Renal cortex interstitium (tissue), 11 donors: Measurements from ENCODE around the gene PCK1. TPM values are rescaled to one million over a fixed set of nuclear protein-coding genes. Genes with fewer than 3 reads are reported as not detected.

Experiments
- DNase-seq, 11 donors: peaks; one replicate each; pipeline ENCODE4 v3.0.0-alpha.2; 2013; ENCODE audit warnings: low read depth in 9 of 11, low spot score in 4 of 11; ENCODE audit errors: extremely low read depth in 1 of 11
- polyA plus RNA-seq, 3 donors: library from polyadenylated mRNA; unstranded; fragments of 120-200 nt; gene quantifications; one replicate each; pipeline ENCODE4 v1.2.1, GENCODE V29; 2013; ENCODE audit not compliant: insufficient read length in 3 of 3

Gene PCK1
- polyA plus RNA-seq, 3 donors = 7.4 to 20.3 (median 12.6) TPM

GRCh38 chr20:57529160-57529585, 31.7 kb upstream of the PCK1 start:
- DNase-seq = no peak

DNA sequence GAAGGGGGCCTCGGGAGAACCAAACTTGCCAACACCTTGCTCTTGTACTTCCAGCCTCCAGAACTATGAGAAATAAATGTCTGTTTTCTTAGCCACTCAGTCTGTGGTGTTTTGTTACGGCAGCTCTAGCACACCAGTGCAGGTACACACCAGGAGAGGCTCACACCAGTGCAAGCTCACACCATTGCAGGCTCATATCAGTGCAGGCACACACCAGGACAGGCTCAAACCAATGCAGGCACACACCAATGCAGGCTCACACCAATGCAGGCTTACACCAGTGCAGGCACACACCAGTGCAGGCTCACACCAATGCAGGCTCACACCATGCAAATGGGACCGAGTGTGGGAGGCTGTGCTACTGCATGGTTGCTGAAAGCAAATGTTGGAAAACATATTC, 31.1 kb upstream of the PCK1 start:
- no peak for DNase-seq

- no peak for DNase-seq
Observed at GRCh38 chr20:57530327-57530981, 30.5 kb upstream of the PCK1 start.

DNA sequence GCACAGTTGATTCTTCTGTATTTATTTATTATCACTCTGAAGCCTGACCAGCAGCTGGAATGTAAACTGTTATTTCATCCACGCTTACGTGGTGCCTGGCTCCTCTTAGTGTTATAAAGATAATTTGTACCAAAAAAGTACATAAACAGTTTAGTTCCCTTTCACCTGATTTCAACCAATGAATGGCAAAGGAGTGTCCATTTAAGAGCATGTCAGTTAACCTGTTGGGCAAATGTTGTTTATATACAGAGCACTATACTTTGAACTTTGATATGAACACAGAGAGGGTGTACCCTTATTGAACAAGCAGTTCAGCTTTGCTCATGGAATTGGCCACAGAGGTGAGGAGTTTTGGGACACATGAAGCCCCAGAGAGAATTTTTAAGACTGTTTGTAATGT, 28.8 kb upstream of the PCK1 start:
- DNase-seq = no peak

DNA sequence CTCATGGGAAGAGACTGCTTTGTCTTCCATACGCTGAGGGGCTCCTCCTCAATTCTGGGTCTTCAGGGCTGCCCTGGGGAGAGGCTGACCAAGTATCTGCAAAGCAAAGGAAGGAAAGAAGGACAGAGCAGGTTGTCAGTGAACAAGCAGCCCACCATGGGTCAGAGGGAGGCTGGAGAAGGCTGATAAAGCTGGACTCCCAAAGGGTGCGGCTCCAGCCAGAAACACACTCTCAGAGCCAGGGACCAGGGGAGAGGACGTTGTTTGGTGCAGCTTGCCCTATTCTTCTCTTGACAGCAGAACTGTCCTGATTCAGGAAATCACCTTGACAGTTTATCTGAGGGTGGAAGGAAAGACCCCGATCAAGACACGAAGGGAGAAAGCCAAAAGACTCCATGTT, 25.6 kb upstream of the PCK1 start:
- DNase-seq = no peak

DNA sequence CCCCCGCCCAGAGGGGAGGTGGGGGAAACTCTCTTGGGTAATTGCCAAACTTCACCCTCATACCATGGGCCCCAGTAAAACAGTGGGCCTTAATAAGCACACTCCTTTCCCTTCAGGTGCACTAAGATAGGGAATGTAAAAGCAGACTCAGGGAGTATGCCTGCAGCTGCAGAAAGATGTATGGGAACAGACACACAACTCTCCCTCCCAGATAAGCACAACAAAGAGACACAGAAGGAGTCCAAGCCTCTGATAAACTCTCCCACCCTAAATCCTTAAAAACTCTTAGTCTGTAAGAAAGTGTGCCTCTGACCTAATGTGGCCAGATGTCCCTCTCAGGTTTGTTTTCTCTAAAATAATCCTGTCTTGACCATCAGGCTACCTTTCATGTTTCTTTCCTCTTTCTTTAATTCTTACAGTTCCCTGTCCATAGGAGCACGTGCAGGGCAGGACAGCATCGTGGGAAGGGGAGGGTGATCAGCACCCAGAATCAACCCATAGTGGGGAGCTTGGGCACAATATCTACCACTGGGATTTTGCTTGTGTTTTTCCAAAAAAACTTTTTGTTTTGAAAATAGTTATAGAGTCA, 24.7 kb upstream of the PCK1 start:
- DNase-seq = no peak

DNA sequence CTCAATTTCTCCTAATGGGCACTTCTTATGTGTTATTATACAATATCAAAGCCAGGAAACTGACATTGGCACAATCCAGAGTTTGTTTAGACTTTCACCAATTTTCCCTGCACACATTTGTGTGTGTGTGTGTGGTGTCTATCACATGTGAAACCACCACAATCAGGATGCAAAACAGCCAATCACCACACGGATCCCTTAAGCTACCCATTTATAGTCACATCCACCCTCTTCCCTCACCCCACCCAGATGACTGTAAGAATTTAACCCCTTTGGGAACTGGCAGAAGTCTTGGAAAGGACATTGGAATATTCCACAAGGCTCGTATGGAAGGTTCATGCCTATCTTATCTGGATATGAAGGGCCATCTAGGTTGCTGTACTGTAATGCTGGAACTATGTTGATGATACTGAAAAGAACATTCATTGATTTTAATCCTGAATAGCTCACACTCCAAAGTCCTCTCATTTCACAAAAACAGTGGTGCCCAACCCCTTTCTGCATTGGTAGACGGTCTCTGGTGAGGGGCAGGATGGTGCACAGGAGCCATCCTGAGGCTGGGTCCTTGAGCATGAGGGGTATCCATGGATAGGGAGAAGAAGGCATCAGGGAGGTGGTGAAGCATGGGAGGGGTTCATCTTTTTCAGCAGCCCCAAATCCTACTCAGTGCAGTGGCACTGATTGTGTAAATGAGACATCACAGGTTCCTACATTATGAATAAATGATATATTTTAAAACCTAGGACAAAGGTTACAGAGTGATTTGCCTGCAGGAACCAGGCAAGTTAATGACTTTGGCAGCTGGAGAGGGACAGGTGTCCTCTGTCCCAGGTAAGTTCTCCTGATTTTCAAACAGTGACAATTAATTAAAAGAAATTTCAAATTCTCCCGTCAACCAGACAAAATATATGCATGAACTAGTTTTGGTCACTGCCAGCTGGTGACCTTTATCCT, 23.9 kb upstream of the PCK1 start:
- no peak for DNase-seq

DNA sequence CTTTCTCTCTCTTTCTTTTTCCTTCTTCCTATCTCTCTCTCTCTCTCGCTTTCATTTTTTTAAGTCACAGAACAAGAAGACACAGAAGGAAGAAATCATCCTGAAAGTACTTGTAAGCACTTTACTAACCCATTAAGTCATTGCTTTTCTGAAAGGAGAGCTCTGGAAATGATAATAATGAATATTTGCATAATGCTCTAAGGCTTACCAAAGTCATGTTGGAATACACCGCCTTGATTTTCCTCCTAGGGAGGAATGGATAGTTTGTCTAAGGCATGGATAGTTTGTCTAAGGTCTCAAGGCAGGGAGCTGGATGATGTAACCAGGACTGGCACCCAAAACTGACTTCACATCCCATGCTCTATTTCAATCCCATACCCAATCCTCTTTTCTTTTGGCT, 23.1 kb upstream of the PCK1 start:
- DNase-seq = no peak

- no peak for DNase-seq
Observed at GRCh38 chr20:57539889-57540288, 21.0 kb upstream of the PCK1 start.

DNA sequence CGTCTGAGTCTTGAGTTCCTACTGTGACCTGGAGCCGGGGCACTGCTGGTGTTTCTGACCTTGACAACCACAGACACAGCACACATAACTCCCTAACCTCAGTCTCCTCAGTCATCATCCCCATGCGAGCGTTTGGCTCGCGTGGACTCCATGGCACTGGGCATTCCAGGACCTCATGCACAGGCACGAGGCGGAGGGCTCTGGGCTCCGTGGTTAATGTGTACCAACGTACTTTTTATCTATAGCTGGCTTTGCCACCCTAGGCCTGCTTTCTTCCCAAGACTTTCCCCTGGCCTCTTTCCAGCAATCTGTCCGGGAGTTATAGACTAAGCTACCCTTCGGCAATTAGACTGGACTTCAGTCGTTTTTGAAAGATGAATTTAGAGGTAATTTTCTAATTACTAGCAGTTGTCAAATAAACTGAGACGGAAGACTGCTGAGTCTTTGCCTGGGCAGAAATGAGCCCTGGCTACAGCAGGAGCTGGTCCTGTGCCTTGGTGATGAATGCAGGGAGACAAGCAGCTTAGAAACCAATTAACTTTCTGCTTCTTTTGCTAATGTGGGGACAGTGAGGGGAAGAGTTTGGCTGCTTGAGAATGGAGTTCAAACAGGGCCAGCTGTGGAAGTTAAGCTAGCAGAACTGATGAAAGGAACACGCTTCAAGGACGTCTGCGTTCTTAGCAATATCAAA, 19.9 kb upstream of the PCK1 start:
- no peak for DNase-seq

- DNase-seq = no peak
Observed at GRCh38 chr20:57543754-57544153, 17.2 kb upstream of the PCK1 start.

GRCh38 chr20:57544838-57545564, 15.9 kb upstream of the PCK1 start:
- DNase-seq = no peak

DNA sequence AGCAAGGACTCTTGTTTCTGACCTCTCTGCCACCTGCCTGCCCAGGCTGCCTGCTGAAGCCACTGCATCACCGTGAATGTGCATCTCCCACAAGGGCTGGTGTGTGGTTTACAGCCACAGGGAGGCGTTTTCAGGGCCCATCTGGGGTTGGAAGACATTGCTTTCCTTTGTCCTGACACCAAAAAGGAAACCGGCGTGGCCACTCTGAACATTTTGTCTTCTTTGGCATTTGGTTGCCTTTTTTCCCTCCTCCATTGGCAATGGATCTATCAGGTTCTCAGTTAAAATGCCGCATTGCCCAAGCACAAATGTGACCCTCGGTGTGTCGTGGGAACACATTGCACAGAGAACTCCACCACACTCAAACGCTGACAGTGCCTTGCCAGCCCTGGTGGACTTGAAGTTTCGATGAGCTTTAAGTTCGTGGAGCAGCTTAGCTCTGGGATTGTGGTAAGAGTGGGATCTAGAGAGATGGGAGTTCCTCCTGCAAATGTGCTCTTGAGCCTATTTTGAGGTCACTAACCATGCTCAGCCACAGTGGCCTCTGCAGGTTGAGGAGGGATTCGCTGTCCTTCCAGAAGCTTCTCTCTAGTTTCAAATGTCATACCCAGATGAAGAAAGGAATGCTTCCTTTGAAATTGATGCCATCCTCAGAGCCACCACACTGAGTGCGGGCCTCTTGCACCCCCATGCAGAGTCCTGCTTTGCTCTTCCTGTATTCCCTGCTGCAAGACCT, 14.8 kb upstream of the PCK1 start:
- no peak for DNase-seq

DNA sequence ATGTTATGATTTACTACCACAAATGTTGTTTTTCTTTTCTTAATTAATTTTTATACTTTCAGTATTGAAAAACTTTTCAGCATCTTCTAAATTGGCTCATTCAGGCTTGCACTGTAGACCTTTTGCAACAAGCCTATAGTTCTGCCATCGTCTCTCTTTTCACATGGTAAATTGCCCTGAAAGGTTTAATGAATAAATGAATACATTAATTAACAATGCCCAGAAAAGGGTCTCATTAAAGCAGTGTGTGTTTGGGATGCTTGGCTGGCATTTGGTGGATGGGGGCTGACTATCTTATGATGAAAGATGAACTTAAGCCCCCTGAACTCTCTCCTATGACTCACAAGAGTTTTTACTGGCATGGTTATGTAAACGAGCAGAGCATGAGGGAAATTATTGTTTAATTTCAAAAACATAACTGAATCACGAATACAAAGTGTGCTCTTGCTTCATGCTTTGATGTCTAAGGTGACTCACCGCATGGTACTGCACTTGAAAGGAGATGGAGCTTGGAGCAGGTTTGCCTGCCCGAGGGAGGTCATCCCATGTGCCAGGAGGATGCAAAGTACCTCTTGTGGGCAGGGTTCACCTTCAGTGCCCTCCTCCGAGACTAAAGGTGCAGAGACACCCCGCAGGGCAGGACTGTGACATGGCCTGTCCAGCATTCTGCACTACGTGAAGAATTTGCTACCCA, 13.8 kb upstream of the PCK1 start:
- DNase-seq = no peak

DNA sequence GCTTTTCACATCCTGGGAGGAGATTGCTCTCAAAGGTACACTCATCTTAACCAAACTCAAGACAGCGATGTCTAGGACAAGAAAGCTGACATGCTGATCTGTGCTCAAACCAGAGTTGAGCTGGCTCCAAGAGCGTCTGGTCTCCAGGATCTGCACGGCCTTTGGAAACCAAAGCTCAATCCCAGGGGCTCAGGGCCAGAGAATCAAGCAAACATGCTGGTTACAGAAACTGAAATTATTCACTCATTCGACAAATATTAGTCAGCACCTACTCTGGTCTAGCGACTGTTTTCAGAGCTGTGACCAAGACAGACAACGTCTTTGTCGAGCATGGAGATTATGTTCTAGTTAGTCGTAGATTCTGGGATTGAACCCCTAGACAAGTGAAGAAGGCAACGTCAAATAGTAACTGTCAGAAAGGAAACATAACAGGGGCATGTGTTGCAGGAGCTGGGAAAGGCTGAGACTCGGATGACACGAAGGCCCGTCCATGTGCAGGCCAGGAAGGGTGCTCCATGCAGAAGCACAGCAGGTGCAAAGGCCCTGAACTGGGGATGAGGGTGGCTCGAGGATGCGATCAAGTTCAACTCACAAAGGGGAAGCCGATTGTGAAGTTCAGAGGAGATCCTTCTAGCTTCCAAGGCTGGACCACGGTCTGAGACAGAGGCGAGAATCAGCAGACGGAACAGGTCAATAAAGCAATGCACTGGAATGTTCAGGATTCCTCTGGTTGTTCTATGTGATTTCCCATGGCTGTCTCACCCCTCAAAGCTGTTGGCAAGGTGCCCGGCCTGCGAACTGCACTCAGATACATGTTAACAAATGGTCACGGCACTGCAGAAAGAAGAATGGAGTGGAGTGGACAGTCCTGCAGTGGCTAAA, 12.5 kb upstream of the PCK1 start:
- no peak for DNase-seq

GRCh38 chr20:57552471-57552870, 8.4 kb upstream of the PCK1 start:
- no peak for DNase-seq
